ENCODE measurements around the gene OLFML1.
"Not testable (repeated sequence)": the region's sequence is repeated elsewhere in the genome, so short reads cannot be mapped to it uniquely, and the experiment has no call there.

OLFML1 gene

DNA sequence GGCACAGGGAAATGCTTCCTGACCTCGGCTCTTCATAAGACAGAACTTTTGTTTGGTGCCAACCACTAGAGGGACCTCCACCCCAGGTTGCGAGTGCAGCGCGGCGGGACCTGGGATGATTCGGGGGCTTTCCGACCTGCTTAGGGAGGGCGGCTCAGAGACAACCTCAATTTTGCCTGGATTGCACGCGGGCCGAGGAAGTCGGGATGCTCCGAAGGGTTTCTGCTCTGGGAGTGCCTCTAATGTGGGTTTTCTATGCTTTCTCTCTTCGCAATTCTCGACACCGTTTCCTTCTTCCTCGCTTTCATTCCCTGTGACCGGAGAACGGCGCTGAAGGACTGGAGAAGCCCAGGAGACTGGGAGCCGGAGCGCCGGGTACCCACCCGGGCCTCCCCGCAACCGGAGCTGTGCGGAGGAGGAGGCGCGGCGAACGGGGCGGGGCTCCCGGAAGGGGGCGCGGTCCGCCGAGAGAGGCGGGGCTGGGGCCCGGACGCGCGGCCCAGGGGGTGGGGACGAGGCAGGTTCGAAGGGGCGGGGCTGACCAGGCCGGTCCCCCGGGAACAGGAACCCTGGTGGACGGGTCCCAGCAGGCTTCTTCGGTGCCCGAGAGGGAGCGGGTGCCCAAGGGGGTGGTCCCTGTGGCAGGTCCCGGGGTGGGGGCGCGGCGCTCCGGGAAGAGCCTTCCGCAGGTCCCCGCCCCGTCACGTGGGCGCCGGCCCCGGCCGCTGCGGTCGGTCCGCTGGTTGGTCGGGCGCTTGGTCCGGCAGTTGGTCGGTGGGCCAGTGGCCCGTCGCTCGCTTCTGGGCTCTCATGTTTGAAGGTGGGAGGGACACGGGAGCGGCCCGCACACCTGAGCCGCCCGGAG is 28.2 kb downstream of the OLFML1 start, which contains the start of gene PPFIBP2:
TSS of gene PPFIBP2 (plus strand) at position 766 of the 865 bp plus-strand sequence. CDS start 35,477 bp downstream, outside the sequence.
- Mint-ChIP-seq H3K4me3 (peak within 1 kb of the TSS; percentile 93), H3K4me1 (ENCODE audit: low read depth) (peaks cover 50% of the 10 kb centered on the region), H3K27me3 (no peaks in the 10 kb centered on the region), H3K36me3 (peaks cover under 1% of the 10 kb centered on the region), H3K9me3 (ENCODE audit: low read depth) (no peaks in the 10 kb centered on the region), H3K27ac (peak within 1 kb of the TSS; percentile 94)

DNA sequence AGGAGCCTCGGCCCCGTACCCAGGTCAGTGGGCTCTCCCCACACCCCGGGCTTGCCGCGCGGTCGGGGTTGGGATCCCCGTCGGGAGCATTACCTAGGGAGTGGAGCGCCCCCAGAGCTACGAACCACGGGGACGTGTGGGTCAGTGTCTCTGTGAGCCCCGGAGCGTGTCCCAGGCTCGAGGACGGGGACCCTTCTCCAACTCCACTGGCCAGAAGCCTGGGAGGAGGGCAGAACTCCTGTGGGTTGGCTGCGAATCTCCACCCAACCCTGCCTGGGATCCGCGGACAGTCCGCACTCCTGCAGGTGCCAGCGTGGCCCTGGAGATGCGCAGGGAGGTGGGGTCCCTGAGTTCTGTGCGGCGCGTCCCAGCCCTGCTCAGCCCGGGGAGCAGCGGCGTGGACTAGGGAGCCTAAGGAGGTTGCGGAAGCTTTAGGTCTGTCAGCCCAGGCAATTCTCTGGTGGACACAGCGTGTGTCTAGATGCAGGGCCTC is 28.8 kb downstream of the OLFML1 start:
- peaks cover 4% of the 10 kb centered on the region for H3K36me3 Mint-ChIP-seq
- H3K4me3 Mint-ChIP-seq = peak overlapping the region; percentile 93
- no peaks in the 10 kb centered on the region for H3K9me3 Mint-ChIP-seq (ENCODE audit: low read depth)
- peaks cover 50% of the 10 kb centered on the region for H3K4me1 Mint-ChIP-seq (ENCODE audit: low read depth)
- no peaks in the 10 kb centered on the region for H3K27me3 Mint-ChIP-seq
- H3K27ac Mint-ChIP-seq = no peak overlapping the region

DNA sequence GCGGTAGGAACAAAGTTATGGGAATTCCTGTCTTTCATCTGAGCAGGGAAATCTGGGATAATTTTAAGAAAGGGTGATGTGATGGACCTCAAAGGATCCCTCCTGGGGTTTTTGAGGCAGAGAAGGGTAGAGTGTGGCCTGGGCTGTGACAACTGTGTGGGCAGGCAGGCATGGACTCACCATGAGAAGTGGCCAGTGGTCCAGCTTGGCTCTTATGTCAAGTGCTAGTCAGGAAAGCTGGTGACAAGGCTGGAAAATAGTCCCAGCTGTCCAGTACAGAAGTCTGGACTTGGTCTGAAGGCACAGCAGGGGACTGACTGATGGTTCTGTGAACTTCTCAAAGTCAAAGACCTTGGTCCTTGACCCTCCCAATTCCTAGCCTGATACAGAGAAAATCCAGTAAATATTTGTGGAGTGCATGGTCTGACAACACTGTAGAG is 30.2 kb downstream of the OLFML1 start:
- H3K9me3 Mint-ChIP-seq (ENCODE audit: low read depth) = no peaks in the 10 kb centered on the region
- no peaks in the 10 kb centered on the region for H3K27me3 Mint-ChIP-seq
- H3K4me1 Mint-ChIP-seq (ENCODE audit: low read depth) = peaks cover 50% of the 10 kb centered on the region
- H3K27ac Mint-ChIP-seq = peak overlapping the region; percentile 91
- peak overlapping the region; percentile 93 for H3K4me3 Mint-ChIP-seq
- H3K36me3 Mint-ChIP-seq = peaks cover 4% of the 10 kb centered on the region

DNA sequence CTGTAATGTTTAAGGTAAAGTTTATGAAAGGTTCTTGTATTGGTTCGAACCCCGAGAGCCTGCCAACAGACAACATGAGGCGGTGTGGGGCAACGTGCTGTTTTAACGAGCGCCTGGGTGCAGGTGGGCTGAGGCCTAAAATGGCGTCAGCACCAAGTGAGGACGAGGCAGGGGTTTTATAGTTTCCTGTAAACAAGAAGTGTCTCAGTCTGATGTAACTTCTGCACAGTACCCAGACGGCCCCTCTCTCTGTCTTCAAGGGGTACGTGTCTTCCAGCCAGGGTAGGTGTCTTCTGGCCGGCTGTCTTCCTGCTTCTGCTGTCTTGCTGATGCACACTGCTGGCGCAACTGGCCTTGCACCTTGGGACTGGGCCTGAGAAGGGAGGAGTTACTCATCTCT is 31.2 kb downstream of the OLFML1 start:
- peak overlapping the region; percentile 93 for H3K4me3 Mint-ChIP-seq
- peak overlapping the region; percentile 91 for H3K27ac Mint-ChIP-seq
- no peaks in the 10 kb centered on the region for H3K27me3 Mint-ChIP-seq
- peaks cover 4% of the 10 kb centered on the region for H3K36me3 Mint-ChIP-seq
- H3K4me1 Mint-ChIP-seq (ENCODE audit: low read depth) = peaks cover 46% of the 10 kb centered on the region
- H3K9me3 Mint-ChIP-seq (ENCODE audit: low read depth) = no peaks in the 10 kb centered on the region

DNA sequence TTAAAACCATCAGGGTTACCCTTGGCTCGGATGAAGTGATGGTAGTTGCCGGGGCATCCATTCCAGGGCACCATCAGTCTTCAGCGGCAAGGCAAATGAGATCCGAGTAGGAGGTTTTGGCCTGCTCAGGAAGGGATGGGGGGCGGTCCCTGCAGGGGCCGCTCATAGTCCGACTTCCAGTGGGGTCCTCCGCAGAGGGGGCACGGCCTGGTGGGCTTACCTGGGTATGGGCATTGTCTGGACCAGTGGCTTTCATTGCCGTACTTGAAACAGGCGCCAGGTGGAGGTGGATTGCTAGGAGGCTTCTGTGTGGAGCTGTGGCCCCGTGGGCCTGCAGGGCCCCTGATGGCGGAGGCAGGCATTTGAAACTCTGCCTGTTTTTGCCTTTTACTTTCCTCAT is 32.4 kb downstream of the OLFML1 start:
- H3K36me3 Mint-ChIP-seq; H3K4me3 Mint-ChIP-seq; H3K27me3 Mint-ChIP-seq; H3K9me3 Mint-ChIP-seq (ENCODE audit: low read depth): not testable (repeated sequence)
- peaks cover 35% of the 10 kb centered on the region for H3K4me1 Mint-ChIP-seq (ENCODE audit: low read depth)
- peak overlapping the region; percentile 91 for H3K27ac Mint-ChIP-seq

DNA sequence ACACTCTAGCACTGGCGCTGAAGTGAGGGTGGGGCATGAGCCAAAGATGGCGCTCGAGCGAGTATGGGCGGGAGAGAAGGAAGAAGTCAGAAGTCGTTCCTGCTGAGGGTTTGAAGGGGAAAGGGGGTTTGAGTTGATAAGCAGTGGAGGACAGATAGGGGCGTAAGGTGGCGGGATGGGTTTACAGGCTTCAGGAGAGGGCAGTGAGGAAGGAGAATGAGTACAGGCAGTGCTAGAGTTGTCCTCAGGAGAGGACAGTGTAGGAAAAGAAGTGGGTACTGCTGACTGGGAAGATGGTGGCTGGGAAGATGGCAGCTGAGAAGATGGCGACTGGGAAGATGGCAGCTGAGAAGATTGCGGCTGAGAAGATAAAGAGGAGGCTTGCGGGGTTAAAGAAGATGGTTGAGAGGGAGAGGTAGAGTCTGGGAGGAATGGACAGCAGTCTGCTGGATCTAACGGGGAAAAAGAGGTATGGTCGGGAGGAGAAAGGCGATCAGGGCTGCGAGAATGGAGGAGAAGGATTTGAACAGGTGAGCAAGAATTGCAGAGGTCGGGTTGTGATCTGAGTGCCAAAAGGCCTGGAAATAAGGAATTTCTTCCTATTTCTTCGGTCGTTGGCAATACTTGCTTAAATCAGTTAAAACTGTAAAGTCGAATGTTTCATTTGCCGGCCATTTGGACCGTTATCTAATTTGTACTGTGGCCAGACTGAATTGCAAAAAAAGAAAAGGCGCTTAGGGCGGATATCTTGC is 33.7 kb downstream of the OLFML1 start:
- Mint-ChIP-seq H3K36me3 (peaks cover 4% of the 10 kb centered on the region), H3K9me3 (ENCODE audit: low read depth) (no peaks in the 10 kb centered on the region), H3K27ac (peak overlapping the region; percentile 61), H3K4me1 (ENCODE audit: low read depth) (peaks cover 44% of the 10 kb centered on the region), H3K4me3 (no peak overlapping the region), H3K27me3 (no peaks in the 10 kb centered on the region)

DNA sequence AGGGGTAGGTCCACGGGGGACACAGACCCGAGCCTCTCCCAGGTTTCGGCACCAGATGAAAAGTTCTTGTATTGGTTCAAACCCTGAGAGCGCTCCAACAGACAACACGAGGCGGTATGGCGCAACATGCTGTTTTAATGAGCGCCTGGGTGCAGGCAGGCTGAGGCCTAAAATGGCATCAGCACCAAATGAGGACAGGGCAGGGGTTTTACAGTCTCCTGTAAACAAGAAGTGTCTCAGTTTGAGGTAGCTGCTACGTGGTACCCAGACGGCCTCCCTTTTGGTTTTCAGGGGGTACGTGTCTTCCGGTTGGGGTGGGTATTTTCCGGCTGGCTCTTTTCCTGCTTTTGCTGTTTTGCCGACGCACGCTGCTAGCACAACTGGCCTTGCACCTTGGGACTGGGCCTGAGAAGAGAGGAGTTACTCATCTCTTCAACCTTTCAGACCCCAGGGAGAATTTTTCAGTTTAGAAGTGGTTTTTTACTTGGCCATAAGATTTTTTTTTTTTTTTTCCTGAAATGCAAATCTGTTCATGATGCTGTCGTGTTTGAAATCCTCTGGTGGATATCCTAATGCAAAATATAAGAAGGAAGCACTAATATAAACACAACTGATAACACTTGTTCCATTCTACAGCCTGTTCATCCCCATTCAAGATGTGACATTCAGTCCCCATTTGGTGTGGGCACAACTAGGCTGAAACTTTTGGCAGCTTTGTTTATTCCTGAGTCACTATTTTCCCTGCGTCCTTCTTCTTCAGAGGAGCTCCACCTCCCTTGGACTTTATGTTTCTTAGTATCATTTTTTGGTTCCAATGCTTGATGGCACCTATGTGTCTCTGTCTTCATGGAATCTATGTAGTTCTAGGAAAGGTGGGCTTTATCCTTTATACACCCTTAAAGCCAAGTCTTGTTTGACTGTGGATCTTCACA is 35.0 kb downstream of the OLFML1 start:
- H3K27me3 Mint-ChIP-seq = no peaks in the 10 kb centered on the region
- H3K27ac Mint-ChIP-seq = no peak overlapping the region
- peaks cover 9% of the 10 kb centered on the region for H3K36me3 Mint-ChIP-seq
- H3K9me3 Mint-ChIP-seq (ENCODE audit: low read depth) = no peaks in the 10 kb centered on the region
- peak overlapping the region; percentile 71 for H3K4me3 Mint-ChIP-seq
- H3K4me1 Mint-ChIP-seq (ENCODE audit: low read depth) = peaks cover 50% of the 10 kb centered on the region

DNA sequence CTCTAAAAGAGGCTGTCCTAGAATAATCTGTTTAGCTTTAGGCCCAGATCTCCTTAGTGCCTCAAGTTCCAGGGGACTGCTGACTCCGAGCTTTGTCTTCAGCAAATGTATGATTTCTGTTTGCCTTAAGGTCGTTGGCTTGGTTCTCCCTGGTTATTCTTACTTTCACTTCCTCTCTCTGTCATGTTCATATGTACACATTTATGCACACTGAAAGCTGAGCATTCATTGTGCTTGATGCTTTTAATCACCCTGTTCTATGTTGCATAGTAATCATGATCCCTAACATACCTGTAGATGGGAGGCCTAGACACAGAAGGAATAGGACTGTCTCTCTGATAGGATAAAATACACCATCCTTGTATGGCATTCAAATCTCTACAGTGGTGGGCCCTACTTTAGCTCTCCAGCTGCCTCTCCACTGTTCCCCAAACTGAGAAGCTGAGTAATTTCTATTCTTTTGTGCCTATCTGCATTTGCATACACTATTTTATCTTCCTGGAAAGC is 35.7 kb downstream of the OLFML1 start:
- H3K27ac Mint-ChIP-seq = no peak overlapping the region
- peaks cover 49% of the 10 kb centered on the region for H3K4me1 Mint-ChIP-seq (ENCODE audit: low read depth)

DNA sequence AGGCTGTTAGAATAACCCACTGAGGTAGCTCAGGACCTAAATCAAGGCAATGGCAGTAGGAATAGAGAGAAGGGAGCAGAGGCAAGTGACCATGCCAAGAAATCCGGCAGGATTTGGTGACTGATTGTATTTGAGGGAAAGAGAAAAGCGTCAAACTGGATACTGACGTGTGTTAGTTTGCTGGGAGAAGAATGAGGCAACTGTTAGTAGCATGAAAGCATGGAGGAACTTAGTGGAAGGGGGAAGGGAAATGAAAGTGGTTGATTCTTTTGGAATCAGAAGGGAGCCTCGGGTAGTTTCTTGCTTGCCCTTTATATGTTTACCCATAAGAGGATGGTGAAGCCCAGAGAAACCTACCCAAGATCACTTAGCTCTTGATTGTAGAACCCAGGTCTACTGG is 36.8 kb downstream of the OLFML1 start:
- Mint-ChIP-seq H3K27ac (no peak overlapping the region), H3K4me1 (ENCODE audit: low read depth) (peaks cover 49% of the 10 kb centered on the region), H3K4me3 (no peak overlapping the region), H3K9me3 (ENCODE audit: low read depth) (no peaks in the 10 kb centered on the region), H3K27me3 (no peaks in the 10 kb centered on the region), H3K36me3 (peaks cover 9% of the 10 kb centered on the region)

More for the DNA sequence above, 35.7 kb downstream of the OLFML1 start:
- no peak overlapping the region for H3K4me3 Mint-ChIP-seq
- H3K27me3 Mint-ChIP-seq = no peaks in the 10 kb centered on the region
- no peaks in the 10 kb centered on the region for H3K9me3 Mint-ChIP-seq (ENCODE audit: low read depth)
- peaks cover 9% of the 10 kb centered on the region for H3K36me3 Mint-ChIP-seq

DNA sequence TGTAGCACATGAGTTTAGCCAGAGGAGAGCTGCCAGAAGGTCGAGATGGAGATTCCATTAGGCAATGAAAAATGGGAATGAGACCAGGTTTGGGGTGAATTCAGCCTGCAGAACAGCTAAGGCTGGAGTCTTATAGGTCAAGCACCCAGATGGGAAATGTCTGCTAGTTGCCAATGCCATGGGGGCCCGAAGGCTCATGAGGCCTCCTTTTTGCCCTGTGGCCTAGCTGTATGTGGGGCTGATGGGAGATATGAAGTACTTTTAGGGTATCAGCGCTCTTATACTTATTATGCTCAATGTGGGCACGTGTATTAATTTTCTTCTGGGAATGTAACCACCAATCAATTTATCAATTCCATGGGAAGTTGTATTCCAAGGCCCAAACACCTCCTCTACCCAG is 37.2 kb downstream of the OLFML1 start:
- H3K9me3 Mint-ChIP-seq (ENCODE audit: low read depth) = no peaks in the 10 kb centered on the region
- peaks cover 9% of the 10 kb centered on the region for H3K36me3 Mint-ChIP-seq
- no peaks in the 10 kb centered on the region for H3K27me3 Mint-ChIP-seq
- no peak overlapping the region for H3K4me3 Mint-ChIP-seq
- H3K4me1 Mint-ChIP-seq (ENCODE audit: low read depth) = peaks cover 49% of the 10 kb centered on the region
- no peak overlapping the region for H3K27ac Mint-ChIP-seq

DNA sequence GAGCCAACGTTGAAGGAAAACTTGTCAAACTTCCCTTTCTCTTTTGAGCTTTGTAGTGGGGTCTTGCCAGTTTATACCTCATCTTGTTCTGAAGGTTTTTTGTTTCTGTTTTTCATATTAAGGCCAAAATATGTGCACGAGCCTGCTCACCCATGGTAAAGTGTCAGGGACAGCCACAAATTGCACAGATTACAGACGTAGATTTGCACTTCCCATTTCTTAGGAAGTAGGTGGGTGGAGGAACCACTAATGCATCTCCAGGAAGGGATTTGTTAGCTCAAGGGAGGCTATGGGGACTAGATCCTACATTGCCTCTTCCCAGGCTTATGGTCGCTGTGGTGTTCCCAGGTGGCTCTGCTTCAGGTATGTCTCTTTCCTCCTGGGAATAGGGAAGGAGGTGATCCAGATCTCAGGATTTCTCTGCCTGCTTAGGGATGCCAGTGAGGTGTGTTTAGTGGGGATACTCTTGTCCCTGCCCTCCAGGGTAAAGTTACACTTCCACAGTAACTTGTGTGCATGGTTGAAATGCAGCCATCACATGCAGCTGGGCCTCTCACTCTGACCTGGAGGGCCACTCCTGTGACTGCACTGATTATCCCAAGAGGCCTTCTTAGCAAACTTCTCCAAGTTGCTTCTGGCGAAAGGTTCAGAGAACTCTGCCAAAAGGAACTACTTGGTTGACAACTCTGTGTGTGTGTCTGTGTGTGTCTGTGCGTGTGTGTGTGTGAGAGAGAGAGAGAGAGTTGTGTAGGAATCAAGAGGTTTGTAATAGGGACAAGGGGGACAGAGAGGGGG is 38.3 kb downstream of the OLFML1 start:
- Mint-ChIP-seq H3K27me3 (no peaks in the 10 kb centered on the region), H3K9me3 (ENCODE audit: low read depth) (no peaks in the 10 kb centered on the region), H3K27ac (no peak overlapping the region), H3K4me1 (ENCODE audit: low read depth) (peaks cover 59% of the 10 kb centered on the region), H3K4me3 (no peak overlapping the region), H3K36me3 (peaks cover 7% of the 10 kb centered on the region)

DNA sequence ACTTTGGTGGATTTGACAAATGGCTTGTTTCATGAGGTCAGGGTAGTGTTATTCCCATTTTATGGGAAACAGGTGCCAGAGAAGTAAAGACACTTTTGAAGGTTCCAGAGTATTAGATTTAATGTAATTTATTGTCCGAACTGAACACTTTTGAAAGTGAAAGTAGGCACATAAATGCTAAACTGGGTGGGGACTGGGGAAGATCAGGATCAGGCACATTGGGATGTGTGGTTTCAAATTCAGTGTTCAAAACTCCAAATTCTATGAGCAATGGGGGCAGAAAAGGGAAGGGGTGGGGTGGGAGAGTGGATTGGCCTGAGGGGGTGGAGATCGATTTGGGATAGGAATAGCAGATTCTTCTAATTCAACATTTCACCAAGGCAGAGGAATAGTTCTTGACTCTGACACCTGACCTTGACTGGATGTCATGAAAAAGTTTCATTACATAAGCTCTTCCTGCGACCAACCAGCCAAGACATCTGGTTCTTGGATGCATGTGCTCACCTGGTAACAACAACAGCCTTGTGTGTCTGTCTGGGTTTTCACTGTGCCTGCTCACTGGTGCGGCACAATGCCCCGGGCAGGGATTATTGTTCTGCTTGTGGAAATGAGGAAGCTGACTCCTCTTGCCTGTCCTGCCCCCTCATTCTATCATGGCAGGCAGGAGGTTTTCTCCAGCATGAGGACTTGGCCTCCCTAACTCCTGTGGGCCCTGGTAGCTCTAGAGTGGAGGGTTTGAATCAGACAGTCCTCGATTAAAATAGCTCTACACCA is 39.3 kb downstream of the OLFML1 start:
- Mint-ChIP-seq H3K27ac (peak overlapping the region; percentile 41), H3K36me3 (peaks cover 5% of the 10 kb centered on the region), H3K4me3 (no peak overlapping the region), H3K9me3 (ENCODE audit: low read depth) (no peaks in the 10 kb centered on the region), H3K4me1 (ENCODE audit: low read depth) (peaks cover 69% of the 10 kb centered on the region), H3K27me3 (no peaks in the 10 kb centered on the region)

DNA sequence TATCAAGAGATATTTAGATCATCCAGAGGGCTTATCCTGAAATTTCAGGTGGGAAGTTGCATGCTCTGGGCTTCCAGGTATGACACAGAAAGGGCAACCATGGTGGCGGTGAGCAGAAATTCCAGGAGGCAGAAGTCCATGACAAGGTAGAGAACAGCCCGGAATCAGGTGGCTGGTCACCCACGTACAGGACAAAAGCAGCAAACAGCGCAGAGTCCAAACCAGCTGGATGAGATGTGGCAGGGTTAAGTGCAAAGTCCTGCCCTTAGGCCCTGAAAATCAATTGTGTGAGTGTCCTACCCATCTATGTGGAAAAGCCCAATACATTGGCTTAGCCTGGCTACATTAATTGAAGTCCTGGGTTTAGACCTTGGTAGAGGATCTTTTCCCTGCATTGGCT is 40.1 kb downstream of the OLFML1 start:
- H3K4me1 Mint-ChIP-seq (ENCODE audit: low read depth) = peaks cover 77% of the 10 kb centered on the region
- H3K27ac Mint-ChIP-seq = peak overlapping the region; percentile 22
- H3K9me3 Mint-ChIP-seq (ENCODE audit: low read depth) = no peaks in the 10 kb centered on the region
- no peak overlapping the region for H3K4me3 Mint-ChIP-seq
- peaks cover 5% of the 10 kb centered on the region for H3K36me3 Mint-ChIP-seq
- no peaks in the 10 kb centered on the region for H3K27me3 Mint-ChIP-seq
